K562 (cell line): ENCODE measurements around the gene ATP2A3. TPM values are rescaled to one million over a fixed set of nuclear protein-coding genes. Genes with fewer than 3 reads are reported as not detected.

Experiments
- ATAC-seq: fragments of 200-7000 bp; cut with Tn5 transposase; 3 replicates; pipeline ENCODE4 v1.9.1; 2020; ENCODE audit warnings: moderate library complexity
- BruUV-seq: library from RNA; stranded (reverse); fragments of 400-500 nt; replicated peaks from 2 replicates; lab custom pipeline; 2021; lab: Mats Ljungman, UMichigan
- CTCF ChIA-PET: fragments of 300-600 bp; formaldehyde crosslinking; extraction: SDS; loops from one replicate; lab custom pipeline; 2021; ENCODE audit warnings: low intra/inter-chr PET ratio; lab: Yijun Ruan, JAX
- POLR2A ChIA-PET: fragments of 300-600, 350-650 bp; sonication (Branson Sonifier 250); formaldehyde crosslinking; extraction: SDS; loops from one replicate; lab custom pipeline; 2021; ENCODE audit warnings: antibody characterized with exemption, inconsistent platforms; lab: Yijun Ruan, JAX
- DNase-seq, 4 experiments: peaks; one replicate each; pipeline versions ENCODE4 v3.0.0 to v3.0.0-alpha.2; 2011 to 2018; ENCODE audit warnings: low spot score in 3 of 4, mixed read lengths in 3 of 4; ENCODE audit errors: extremely low read depth in 1 of 4
- FAIRE-seq: peaks from 2 replicates; lab custom pipeline; 2011; peaks lifted over from hg19 to GRCh38; lab: Jason Lieb, UNC
- H2AFZ ChIP-seq: 2 replicates; pipeline ENCODE4 v1.6.0; 2011; ENCODE audit warnings: low read depth, low read length, control low read depth, inconsistent platforms
- H3K27ac ChIP-seq: fragments of 200-600 bp; 3 replicates; pipeline ENCODE4 v1.8.0; 2011; ENCODE audit warnings: low read depth, mild to moderate bottlenecking, control low read depth, inconsistent platforms, low read length, moderate library complexity, mixed read lengths; ENCODE audit errors: extremely low read depth
- H3K27me3 ChIP-seq, 2 experiments: fragments of 300-600 bp in 1 of 2; 2 replicates in 1 of 2; 3 replicates in 1 of 2; pipeline versions ENCODE4 v1.6.0 to v1.8.0; 2011; ENCODE audit warnings: inconsistent platforms in 2 of 2, low read length in 2 of 2, mild to moderate bottlenecking in 1 of 2, mixed read lengths in 1 of 2, moderate library complexity in 1 of 2; ENCODE audit not compliant: control insufficient read depth in 2 of 2, insufficient read depth in 2 of 2
- H3K36me3 ChIP-seq: fragments of 300-600 bp; 3 replicates; pipeline ENCODE4 v1.8.0; 2011; ENCODE audit warnings: mild to moderate bottlenecking, low read length, inconsistent platforms; ENCODE audit not compliant: control insufficient read depth, insufficient read depth
- H3K4me1 ChIP-seq, 2 experiments: fragments of 200-600 bp in 1 of 2; replicated peaks in 1 of 2; 2 replicates in 1 of 2; 3 replicates in 1 of 2; pipeline versions ENCODE4 v1.5.1 to v1.8.0; 2011; ENCODE audit warnings: inconsistent platforms in 2 of 2, low read length in 2 of 2, mild to moderate bottlenecking in 1 of 2, mixed read lengths in 1 of 2, moderate library complexity in 1 of 2; ENCODE audit not compliant: control insufficient read depth in 2 of 2, insufficient read depth in 2 of 2
- H3K4me2 ChIP-seq: 2 replicates; pipeline ENCODE4 v1.6.1; 2011; ENCODE audit warnings: low read length, control low read depth, inconsistent platforms, mixed read lengths; ENCODE audit not compliant: insufficient read depth
- H3K4me3 ChIP-seq: fragments of 200-600 bp; sonication (generic), shearing (Covaris generic); 2 replicates; pipeline ENCODE4 v1.5.1; 2016; ENCODE audit warnings: control low read depth, inconsistent platforms
- H3K79me2 ChIP-seq: fragments of 200-600 bp; 3 replicates; pipeline ENCODE4 v1.8.0; 2011; ENCODE audit warnings: low read length, inconsistent platforms; ENCODE audit not compliant: control insufficient read depth, insufficient read depth
- H3K9ac ChIP-seq, 2 experiments: 2 replicates each; pipeline versions ENCODE4 v1.6.0 to v1.6.1; 2011; ENCODE audit warnings: low read depth in 2 of 2, low read length in 2 of 2, control low read depth in 1 of 2, inconsistent platforms in 1 of 2, mild to moderate bottlenecking in 1 of 2, mixed read lengths in 1 of 2; ENCODE audit not compliant: insufficient read depth in 1 of 2
- H3K9me1 ChIP-seq: one replicate; pipeline ENCODE4 v1.6.0; 2011; ENCODE audit warnings: inconsistent platforms, mild to moderate bottlenecking, low read length, moderate library complexity; ENCODE audit not compliant: control insufficient read depth, insufficient read depth
- H3K9me3 ChIP-seq: replicated peaks from 2 replicates; pipeline ENCODE4 v1.5.1; 2011; ENCODE audit warnings: low read depth, low read length, inconsistent platforms; ENCODE audit not compliant: control insufficient read depth, insufficient read depth
- H4K20me1 ChIP-seq: replicated peaks from 2 replicates; pipeline ENCODE4 v1.6.1; 2011; ENCODE audit warnings: low read length, inconsistent platforms, mixed read lengths; ENCODE audit not compliant: control insufficient read depth, insufficient read depth
- CSDE1 ChIP-seq, 2 experiments: fragments of 450-650 bp; IDR thresholded peaks; 2 replicates each; pipeline ENCODE4 v1.6.1; 2016; ENCODE audit warnings: mild to moderate bottlenecking in 1 of 2
- ESRRA ChIP-seq: fragments of 450-650 bp; IDR thresholded peaks from 2 replicates; pipeline ENCODE4 v1.6.1; 2014; ENCODE audit warnings: low read depth, mild to moderate bottlenecking, moderate library complexity, borderline replicate concordance
- KLF1 ChIP-seq: fragments of 450-650 bp; IDR thresholded peaks from 2 replicates; pipeline ENCODE4 v1.6.1; 2016; ENCODE audit warnings: missing genetic modification characterization, missing compliant biosample characterization
- WHSC1 ChIP-seq: IDR thresholded peaks from one replicate; pipeline ENCODE4 v1.6.1; 2012; ENCODE audit warnings: low read length, control low read depth, inconsistent platforms
- ZFP1 ChIP-seq: fragments of 450-650 bp; formaldehyde crosslinking; IDR thresholded peaks from 2 replicates; pipeline ENCODE4 v1.4.0; 2020; ENCODE audit warnings: mild to moderate bottlenecking, mixed read lengths
- WGBS: fragments of 100-300 bp; shearing (Covaris generic); methylation state at CpG from one replicate; pipeline ENCODE4 v1.1.6; 2016; ENCODE audit warnings: low coverage, mixed read lengths; ENCODE audit not compliant: insufficient coverage; ENCODE audit errors: missing lambda C conversion rate; 5-methylcytosine and 5-hydroxymethylcytosine counted together
- in situ Hi-C: fragments of 300-500 bp; cut with MboI; formaldehyde crosslinking; loops from 4 replicates; pipeline ENCODE4 v1.15.0; 2018; ENCODE audit warnings: inconsistent platforms, mixed read lengths
- intact Hi-C: fragments of 100-400 bp; cut with micrococcal nuclease; formaldehyde crosslinking; loops from 2 replicates; pipeline ENCODE4 v1.14.2; 2022
- polyA plus RNA-seq, 8 experiments: library from polyadenylated mRNA; depleted of rRNA in 4 of 8; stranded (reverse) in 5 of 8; unstranded in 3 of 8; fragments of >200 nt; fragmentation: Nextera tagmentation in 2 of 8; fragmentation: Illumina TruSeq in 1 of 8; extraction: Ambion mirVana in 2 of 8; extraction: Trizol in 1 of 8; gene quantifications; 2 replicates each; pipeline versions ENCODE4 v1.2.1 to v1.2.3, GENCODE V29; 2011 to 2014; ENCODE audit warnings: inconsistent platforms in 1 of 8, missing spikeins in 1 of 8
- total RNA-seq, 7 experiments: library from RNA; depleted of rRNA in 6 of 7; stranded (reverse); fragments of >200 nt in 6 of 7; fragmentation: Illumina TruSeq in 2 of 7; extraction: Trizol in 2 of 7; gene quantifications; 2 replicates each; pipeline versions ENCODE4 v1.2.1 to v1.2.3, GENCODE V29; 2011 to 2021; ENCODE audit warnings: low replicate concordance in 1 of 7

ATP2A3 gene
- total and polyA plus RNA-seq, 9 of the 15 experiments (the other 6 are each of a cell fraction or from before 2014, with no cell fraction given): 0.65 to 103 (median 31.3) TPM

DNA sequence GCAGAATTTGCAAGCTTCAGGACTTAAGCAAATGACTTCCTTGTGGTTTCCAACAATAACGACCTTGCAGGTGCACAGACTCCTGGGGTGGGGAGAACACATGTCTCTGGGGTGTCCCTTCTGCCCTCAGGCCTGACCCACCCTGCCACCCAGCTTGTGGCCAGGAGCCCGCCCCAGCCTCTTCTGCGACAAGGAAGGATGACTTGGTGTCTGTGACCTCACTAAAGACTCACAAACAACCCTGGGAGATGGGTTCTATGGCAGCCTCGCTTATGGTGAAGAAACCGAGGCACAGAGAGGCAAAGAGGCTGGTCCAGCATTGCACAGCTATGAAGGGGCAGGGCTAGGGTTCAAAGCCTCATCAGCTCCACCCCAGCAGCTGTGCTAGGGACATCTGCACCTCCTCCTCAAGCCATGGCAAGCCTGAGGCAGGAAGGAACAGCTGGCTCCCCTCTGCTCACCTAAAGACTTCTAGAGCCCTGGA, 2.6 kb downstream of the ATP2A3 start (continued):
- TF ChIP-seq KLF1: no peak
- no peak for TF ChIP-seq CSDE1 (IDR thresholded peaks at IDR 0.05)

GRCh38 chr17:3960764-3961163, 3.5 kb downstream of the ATP2A3 start:
- Histone ChIP-seq H3K4me2 (peak overlapping the region; percentile 46; the same call in 1 of the 2 replicates), H3K27ac (peak overlapping the region; percentile 44; the same call in 2 of the 3 replicates), H3K4me1 (peaks cover 43 to 73% of the 10 kb centered on the region in 2 experiments), H3K4me3 (no peak overlapping the region), H3K9me3 (no peaks in the 10 kb centered on the region), H3K9ac (peak overlapping the region in 1 of 2 experiments; percentile 64; a peak in 1 of 4 replicates), H4K20me1 (0 out of 2 replicates have a peak, but pooled peaks cover 8% of the 10 kb centered on the region), H3K36me3 (peaks cover 28% of the 10 kb centered on the region; the same call in 2 of the 3 replicates), H3K27me3 (no peaks in the 10 kb centered on the region; a peak in 1 of 5 replicates), H3K79me2 (peaks cover 78% of the 10 kb centered on the region), H2AFZ (no peak overlapping the region), H3K9me1 (no peaks in the 10 kb centered on the region)
- in situ Hi-C loops (no loop called here), intact Hi-C loops (no loop called here)
- ChIA-PET POLR2A (interaction anchor here (0.5 to 4.9 kb wide), 5 partner anchors 10 to 60 kb away, joined by 3 to 40 read pairs (median 4); no protein-coding TSS in a partner anchor), CTCF (no interaction called here)
- WGBS: 74% methylated on average over 14 of the region's 14 CpGs
- no TSS peak for BruUV-seq
- ATAC-seq (no peak), FAIRE-seq (no peak), DNase-seq (no peak)
- TF ChIP-seq ZFP1 (no peak), ESRRA (peak; percentile 61; the same call in 1 of the 2 replicates), WHSC1 (no peak)
